SK-N-MC (cell line): ENCODE data around the gene FAM20B.
"Not testable (repeated sequence)": the region's sequence is repeated elsewhere in the genome, so short reads cannot be mapped to it uniquely, and the experiment has no call there.

Experiments
- DNase-seq: peaks from one replicate; pipeline ENCODE4 v3.0.0-alpha.2; 2011; ENCODE audit warnings: low read depth, low spot score
- H3K27ac ChIP-seq: fragments of 200-600 bp; sonication (generic); 2 replicates; pipeline ENCODE4 v1.5.1; 2016; ENCODE audit warnings: mixed run types
- H3K36me3 ChIP-seq: fragments of 200-600 bp; sonication (generic); 2 replicates; pipeline ENCODE4 v1.6.1; 2017; ENCODE audit warnings: antibody characterized with exemption, low read length, mixed read lengths; ENCODE audit not compliant: insufficient read depth
- H3K4me3 ChIP-seq: fragments of 200-600 bp; sonication (generic); 2 replicates; pipeline ENCODE4 v1.5.1; 2016
- H3K9ac ChIP-seq: fragments of 200-600 bp; sonication (generic); 2 replicates; pipeline ENCODE4 v1.8.0; 2017; ENCODE audit warnings: mixed run types, mixed read lengths; ENCODE audit not compliant: insufficient read length
- H3K9me3 ChIP-seq: fragments of 200-600 bp; sonication (generic); 2 replicates; pipeline ENCODE4 v1.6.1; 2017; ENCODE audit warnings: low read depth, mild to moderate bottlenecking, antibody characterized with exemption, low read length, moderate library complexity, mixed read lengths
- EZH2 ChIP-seq: fragments of 200-600 bp; sonication (generic); IDR thresholded peaks from one replicate; pipeline ENCODE4 v1.6.1; 2017; ENCODE audit warnings: antibody characterized with exemption
- FOXP2 ChIP-seq: optimal IDR thresholded peaks from 2 replicates; pipeline ENCODE3; 2011; ENCODE audit warnings: mild to moderate bottlenecking, moderate library complexity; ENCODE audit not compliant: insufficient read depth; ENCODE audit errors: extremely low read length, control extremely low read depth
- POLR2AphosphoS5 ChIP-seq: IDR thresholded peaks from 2 replicates; pipeline ENCODE4 v1.6.1; 2012; ENCODE audit warnings: mild to moderate bottlenecking, low read depth, low read length, borderline replicate concordance

The FAM20B gene

DNA sequence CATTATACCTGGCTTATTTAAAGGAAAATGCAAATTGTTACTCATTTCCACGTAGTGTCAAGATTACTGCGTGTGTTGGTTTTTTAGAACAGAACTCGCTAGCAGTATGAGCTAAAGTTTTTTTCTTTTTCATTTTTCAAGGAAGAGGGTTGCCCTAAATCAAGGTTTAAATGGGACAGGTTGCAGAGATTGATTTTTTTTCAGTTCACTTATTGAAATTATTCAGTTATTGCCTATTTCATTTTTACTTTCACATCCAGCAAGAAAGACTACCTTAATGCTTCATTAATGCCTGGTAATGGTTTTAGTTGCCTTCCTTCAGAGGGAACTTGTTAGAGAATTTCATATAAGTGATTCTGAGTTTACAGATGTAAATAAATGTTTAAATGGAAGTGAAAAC is 5.6 kb downstream of the FAM20B start:
- H3K4me3 ChIP-seq: no peak overlapping the region
- no peak for TF ChIP-seq EZH2
- no peak overlapping the region for H3K27ac ChIP-seq

GRCh38 chr1:179031855-179032513 is 6.3 kb downstream of the FAM20B start:
- H3K27ac ChIP-seq: no peak overlapping the region
- no peaks in the 10 kb centered on the region for H3K36me3 ChIP-seq
- no peak for DNase-seq
- no peaks in the 10 kb centered on the region for H3K9me3 ChIP-seq
- no peak overlapping the region for H3K4me3 ChIP-seq
- TF ChIP-seq EZH2: no peak
- no peak for TF ChIP-seq POLR2AphosphoS5
- no peak for TF ChIP-seq FOXP2
- H3K9ac ChIP-seq: no peak overlapping the region

More for the DNA sequence above, 5.6 kb downstream of the FAM20B start:
- H3K36me3 ChIP-seq: no peaks in the 10 kb centered on the region
- H3K9me3 ChIP-seq: no peaks in the 10 kb centered on the region
- H3K9ac ChIP-seq: peak overlapping the region; percentile 13
- DNase-seq: no peak

GRCh38 chr1:179034720-179035119 is 9.0 kb downstream of the FAM20B start:
- Histone ChIP-seq H3K27ac (0 out of 2 replicates have a peak overlapping the region, but pooled peaks have one; percentile 47), H3K9ac (no peak overlapping the region), H3K9me3 (no peaks in the 10 kb centered on the region), H3K36me3 (no peaks in the 10 kb centered on the region), H3K4me3 (peak overlapping the region; percentile 28; the same call in 1 of the 2 replicates)
- no peak for DNase-seq
- TF ChIP-seq EZH2 (no peak), POLR2AphosphoS5 (no peak), FOXP2 (no peak)

- Histone ChIP-seq H3K4me3 (no peak overlapping the region), H3K27ac (no peak overlapping the region), H3K9me3 (no peaks in the 10 kb centered on the region), H3K9ac (no peak overlapping the region), H3K36me3 (no peaks in the 10 kb centered on the region)
- DNase-seq: no peak
- no peak for TF ChIP-seq EZH2
- no peak for TF ChIP-seq FOXP2
These were observed 11.3 kb downstream of the FAM20B start for GRCh38 chr1:179036844-179037465.

- TF ChIP-seq FOXP2: no peak
- no peak for TF ChIP-seq POLR2AphosphoS5
- no peak for TF ChIP-seq EZH2
- Histone ChIP-seq H3K36me3 (no peaks in the 10 kb centered on the region), H3K9ac (no peak overlapping the region), H3K27ac (no peak overlapping the region), H3K9me3 (no peaks in the 10 kb centered on the region), H3K4me3 (no peak overlapping the region)
- DNase-seq: no peak
These were observed 13.0 kb downstream of the FAM20B start for GRCh38 chr1:179038528-179039281.

DNA sequence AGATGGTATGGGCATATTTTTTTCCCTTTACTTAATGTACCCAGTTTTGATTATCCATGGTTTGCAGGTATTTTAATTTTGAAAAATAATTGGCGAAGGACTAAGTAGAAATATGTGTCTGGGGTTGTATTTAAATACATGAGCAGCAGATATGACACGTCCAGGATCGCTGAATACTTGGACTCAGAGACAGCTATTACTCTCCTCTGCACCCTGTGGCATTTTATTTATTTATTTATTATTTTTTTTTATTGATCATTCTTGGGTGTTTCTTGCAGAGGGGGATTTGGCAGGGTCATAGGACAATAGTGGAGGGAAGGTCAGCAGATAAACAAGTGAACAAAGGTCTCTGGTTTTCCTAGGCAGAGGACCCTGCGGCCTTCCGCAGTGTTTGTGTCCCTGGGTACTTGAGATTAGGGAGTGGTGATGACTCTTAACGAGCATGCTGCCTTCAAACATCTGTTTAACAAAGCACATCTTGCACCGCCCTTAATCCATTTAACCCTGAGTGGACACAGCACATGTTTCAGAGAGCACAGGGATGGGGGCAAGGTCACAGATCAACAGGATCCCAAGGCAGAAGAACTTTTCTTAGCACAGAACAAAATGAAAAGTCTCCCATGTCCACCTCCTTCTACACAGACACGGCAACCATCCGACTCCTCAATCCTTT is 13.9 kb downstream of the FAM20B start:
- H3K4me3 ChIP-seq, H3K27ac ChIP-seq, H3K36me3 ChIP-seq, DNase-seq, H3K9me3 ChIP-seq, H3K9ac ChIP-seq: not testable (repeated sequence)

DNA sequence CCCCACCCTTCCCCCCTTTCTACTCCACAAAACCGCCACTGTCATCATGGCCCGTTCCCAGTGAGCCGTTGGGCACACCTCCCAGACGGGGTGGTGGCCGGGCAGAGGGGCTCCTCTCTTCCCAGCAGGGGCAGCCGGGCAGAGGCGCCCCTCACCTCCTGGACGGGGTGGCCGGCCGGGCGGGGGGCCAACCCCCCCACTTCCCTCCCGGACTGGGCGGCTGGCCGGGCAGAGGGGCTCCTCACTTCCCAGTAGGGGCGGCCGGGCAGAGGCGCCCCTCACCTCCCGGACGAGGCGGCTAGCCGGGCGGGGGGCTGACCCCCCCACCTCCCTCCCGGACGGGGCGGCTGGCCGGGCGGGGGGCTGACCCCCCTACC is 14.5 kb downstream of the FAM20B start:
- H3K4me3 ChIP-seq, DNase-seq, H3K9ac ChIP-seq, H3K27ac ChIP-seq, H3K9me3 ChIP-seq, H3K36me3 ChIP-seq: not testable (repeated sequence)

- H3K9me3 ChIP-seq: no peaks in the 10 kb centered on the region
- no peak overlapping the region for H3K9ac ChIP-seq
- H3K27ac ChIP-seq: no peak overlapping the region
- DNase-seq: no peak
- H3K36me3 ChIP-seq: no peaks in the 10 kb centered on the region
- no peak overlapping the region for H3K4me3 ChIP-seq
- TF ChIP-seq FOXP2 (no peak), EZH2 (no peak), POLR2AphosphoS5 (no peak)
These were observed 16.4 kb downstream of the FAM20B start for GRCh38 chr1:179042087-179042486.

DNA sequence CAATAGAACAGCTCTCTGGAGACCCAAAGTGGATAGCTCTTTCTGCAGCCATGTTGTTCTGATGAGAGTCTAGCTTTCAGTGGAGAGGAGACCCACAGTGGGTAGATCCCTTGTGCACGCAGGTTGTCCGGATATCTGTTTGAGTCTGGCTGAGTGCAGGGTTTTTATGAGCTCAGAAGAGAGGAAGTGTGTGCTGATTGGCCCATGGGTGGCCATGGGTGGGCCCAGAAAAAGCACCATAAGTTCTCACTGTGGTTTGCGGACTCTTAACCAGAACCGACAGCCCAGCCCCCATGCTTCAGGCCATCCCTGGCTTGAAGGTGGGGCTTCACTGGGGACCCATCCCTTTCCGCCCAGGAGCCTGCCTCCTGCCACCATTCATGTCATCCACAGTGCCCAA is 17.0 kb downstream of the FAM20B start:
- no peak for TF ChIP-seq POLR2AphosphoS5
- no peak for TF ChIP-seq EZH2
- TF ChIP-seq FOXP2: no peak
- H3K9ac ChIP-seq: no peak overlapping the region
- no peaks in the 10 kb centered on the region for H3K9me3 ChIP-seq
- H3K4me3 ChIP-seq: no peak overlapping the region
- H3K27ac ChIP-seq: no peak overlapping the region
- H3K36me3 ChIP-seq: no peaks in the 10 kb centered on the region
- no peak for DNase-seq
